LNCaP clone FGC (cell line): ENCODE measurements around the gene CENPW.

Experiments
- DNase-seq: peaks from one replicate; pipeline ENCODE4 v3.0.0-alpha.2; 2011; ENCODE audit warnings: low read depth
- H3K4me3 ChIP-seq: 2 replicates; pipeline ENCODE4 v1.5.1; 2011; ENCODE audit warnings: mild to moderate bottlenecking, low read depth, low read length, control low read depth
- TF ChIP-seq, protein P1 (sequence below): IDR thresholded peaks from 2 replicates; pipeline ENCODE4 v1.5.1; 2012; ENCODE audit warnings: mild to moderate bottlenecking; ENCODE audit not compliant: control insufficient read depth, insufficient read depth; ENCODE audit errors: extremely low read depth

CENPW gene

DNA sequence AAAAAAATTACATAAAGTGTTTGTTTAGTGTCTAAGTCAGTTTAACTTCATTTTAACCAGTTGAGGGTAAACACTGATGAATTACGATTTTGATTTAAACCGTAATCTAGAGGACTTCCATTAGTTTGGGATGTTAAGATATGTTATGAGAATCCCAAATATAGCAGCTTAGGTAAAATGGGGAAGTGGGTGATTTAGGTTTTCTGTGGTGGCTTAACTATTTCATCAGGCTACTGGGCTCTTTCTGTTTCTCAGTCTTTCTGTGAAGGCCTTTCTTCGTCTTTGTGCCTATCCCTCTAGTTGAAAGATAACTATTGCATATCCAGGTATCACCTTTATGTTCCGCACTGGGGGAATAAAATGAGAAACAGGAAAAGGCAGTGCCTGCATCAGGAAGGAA lies 27.9 kb downstream of the CENPW start:
- no peak overlapping the region for H3K4me3 ChIP-seq
- TF ChIP-seq, protein P1, sequence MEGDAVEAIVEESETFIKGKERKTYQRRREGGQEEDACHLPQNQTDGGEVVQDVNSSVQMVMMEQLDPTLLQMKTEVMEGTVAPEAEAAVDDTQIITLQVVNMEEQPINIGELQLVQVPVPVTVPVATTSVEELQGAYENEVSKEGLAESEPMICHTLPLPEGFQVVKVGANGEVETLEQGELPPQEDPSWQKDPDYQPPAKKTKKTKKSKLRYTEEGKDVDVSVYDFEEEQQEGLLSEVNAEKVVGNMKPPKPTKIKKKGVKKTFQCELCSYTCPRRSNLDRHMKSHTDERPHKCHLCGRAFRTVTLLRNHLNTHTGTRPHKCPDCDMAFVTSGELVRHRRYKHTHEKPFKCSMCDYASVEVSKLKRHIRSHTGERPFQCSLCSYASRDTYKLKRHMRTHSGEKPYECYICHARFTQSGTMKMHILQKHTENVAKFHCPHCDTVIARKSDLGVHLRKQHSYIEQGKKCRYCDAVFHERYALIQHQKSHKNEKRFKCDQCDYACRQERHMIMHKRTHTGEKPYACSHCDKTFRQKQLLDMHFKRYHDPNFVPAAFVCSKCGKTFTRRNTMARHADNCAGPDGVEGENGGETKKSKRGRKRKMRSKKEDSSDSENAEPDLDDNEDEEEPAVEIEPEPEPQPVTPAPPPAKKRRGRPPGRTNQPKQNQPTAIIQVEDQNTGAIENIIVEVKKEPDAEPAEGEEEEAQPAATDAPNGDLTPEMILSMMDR, result no peak

DNA sequence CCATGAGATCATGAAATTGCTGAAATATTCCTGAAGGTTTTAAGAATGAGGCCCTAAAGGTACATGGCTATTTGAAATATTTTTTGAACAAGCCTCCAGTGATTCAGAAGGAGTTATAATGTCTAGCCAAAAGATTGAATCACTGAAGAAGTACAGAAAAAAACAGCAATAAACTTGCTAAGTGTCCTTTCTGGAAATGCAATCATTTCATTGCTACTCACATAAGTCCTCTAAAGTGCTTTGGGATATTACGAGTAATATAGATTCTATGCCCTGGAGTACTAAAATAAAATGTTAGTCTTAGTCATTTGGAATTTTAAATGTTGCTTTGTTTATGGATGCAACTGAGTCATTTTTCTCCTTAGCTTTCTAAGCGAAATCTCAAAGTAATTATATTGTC lies 32.7 kb downstream of the CENPW start:
- TF ChIP-seq, protein P1, result no peak
- H3K4me3 ChIP-seq, result no peak overlapping the region
- no peak for DNase-seq

More for the DNA sequence above, 27.9 kb downstream of the CENPW start:
- DNase-seq, result no peak

DNA sequence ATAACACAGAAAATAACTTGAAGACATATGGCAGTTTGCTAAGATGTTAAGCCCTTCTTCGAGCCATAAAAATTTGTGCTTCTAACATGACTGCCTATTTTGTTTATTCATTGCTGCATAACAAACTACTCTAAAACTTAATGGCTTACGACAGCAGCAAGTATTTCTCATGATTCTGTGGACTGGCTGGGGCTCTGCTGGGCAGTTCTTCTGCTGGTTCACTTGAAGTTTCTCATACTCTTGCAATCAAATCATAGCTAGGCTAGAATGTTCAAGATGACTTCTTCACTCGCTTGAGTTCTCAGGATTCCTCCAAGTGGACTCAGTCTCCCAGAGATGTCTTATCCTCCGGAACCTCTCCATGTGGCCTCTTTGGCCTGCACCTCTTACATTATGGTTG lies 33.4 kb downstream of the CENPW start:
- no peak overlapping the region for H3K4me3 ChIP-seq
- no peak for DNase-seq
- TF ChIP-seq, protein P1, result no peak

DNA sequence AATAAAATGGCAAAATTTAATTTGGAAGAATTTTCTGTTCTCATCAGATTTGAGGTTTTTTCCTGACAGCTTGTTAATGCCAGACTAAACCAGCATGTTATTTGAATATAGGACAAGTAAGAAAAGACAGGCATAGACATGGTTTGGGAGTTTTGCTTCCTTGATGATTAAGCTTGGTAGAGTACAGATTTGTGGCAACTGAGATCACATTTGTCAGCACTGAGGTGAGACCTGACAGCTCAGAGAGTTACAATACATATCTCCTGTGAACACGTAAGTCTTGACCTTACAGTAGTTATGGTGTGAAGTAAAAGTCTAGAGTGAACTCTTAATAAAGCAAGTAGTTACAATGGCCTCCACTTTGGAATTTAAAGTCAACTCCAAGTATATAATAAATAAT lies 34.5 kb downstream of the CENPW start:
- DNase-seq, result no peak

DNA sequence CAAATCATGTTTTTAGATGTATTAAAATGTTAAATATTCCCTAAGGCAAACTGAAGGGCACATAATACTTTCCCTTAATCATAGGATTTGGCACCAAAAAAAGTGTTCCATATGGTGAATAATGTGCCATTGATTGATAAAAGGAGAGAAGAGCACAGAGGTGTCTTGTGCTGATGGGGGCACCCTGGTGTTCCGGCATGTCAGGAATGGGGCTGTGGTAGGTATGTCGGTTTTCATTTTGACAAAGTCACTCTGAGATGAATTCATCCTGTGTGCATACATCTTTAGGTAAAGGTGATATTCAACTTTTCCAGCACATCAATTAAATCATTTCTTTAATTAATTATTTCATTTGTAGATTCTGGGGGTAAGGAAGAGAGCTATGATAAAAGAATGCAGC lies 36.8 kb downstream of the CENPW start:
- no peak for DNase-seq
- TF ChIP-seq, protein P1, result no peak
- H3K4me3 ChIP-seq, result no peak overlapping the region

More for the DNA sequence above, 34.5 kb downstream of the CENPW start:
- no peak overlapping the region for H3K4me3 ChIP-seq
- TF ChIP-seq, protein P1, result no peak

DNA sequence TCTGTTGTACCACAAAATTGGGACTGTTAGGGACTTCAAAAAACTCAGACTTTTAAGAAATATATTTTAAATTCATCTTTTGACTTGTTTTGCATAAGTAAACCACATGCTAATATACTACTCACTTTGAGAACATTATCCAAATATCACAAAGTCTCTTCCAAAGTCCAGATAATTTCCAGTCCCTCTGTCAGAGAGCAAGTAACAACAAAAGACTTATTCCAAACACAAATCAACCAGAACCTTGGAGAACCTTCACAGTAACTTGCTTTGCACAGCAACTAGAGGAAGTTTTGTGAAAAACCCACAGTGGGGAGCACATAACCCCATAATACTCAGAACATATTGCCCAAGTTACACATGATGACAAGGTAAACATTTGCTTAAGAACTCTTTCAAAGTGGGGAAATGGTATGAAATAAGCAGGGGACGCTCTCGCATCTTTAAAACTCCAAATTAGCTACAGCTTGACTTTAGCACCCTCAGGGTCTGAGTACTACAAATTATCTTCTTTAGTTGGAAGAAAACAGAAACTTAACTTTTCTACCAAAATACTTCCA lies 37.8 kb downstream of the CENPW start:
- DNase-seq, result no peak
- no peak overlapping the region for H3K4me3 ChIP-seq
- TF ChIP-seq, protein P1, result no peak

DNA sequence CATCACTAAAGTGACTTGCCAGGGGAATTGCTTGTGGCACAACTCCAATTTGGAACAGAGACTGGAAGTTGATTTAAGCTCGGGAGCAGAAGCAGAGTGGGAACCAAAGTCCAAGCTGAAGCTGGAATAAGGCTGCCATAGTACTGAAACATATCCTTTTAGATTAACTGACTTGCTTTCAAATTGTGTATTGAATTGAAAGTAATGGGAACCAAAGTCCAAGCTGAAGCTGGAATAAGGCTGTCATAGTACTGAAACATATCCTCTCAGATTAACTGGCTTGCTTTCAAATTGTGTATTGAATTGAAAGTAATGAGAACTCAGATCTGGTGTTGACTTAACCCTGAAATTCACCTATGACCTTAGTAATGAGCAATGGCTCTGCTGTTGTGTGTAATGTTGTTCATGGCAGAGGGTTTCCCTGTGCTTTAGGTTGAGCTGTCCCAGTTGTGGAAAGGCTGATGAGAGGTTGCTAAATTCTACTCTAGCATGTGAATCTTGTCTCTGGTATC lies 40.2 kb downstream of the CENPW start:
- TF ChIP-seq, protein P1, result no peak
- H3K4me3 ChIP-seq, result no peak overlapping the region
- DNase-seq, result no peak
